SK-N-SH treated with all-trans-retinoic acid at 6 μM for 48 hours (cell line): ENCODE data around the gene GMEB2.

Source experiments
- ATAC-seq: fragments of 200-7000 bp; cut with Tn5 transposase; 3 replicates; pipeline ENCODE4 v1.9.1; 2020; ENCODE audit warnings: mild to moderate bottlenecking, moderate library complexity
- ARNTL ChIP-seq: fragments of 450-650 bp; formaldehyde crosslinking; IDR thresholded peaks from 2 replicates; pipeline ENCODE4 v1.5.0; 2020; ENCODE audit warnings: low read depth, mild to moderate bottlenecking, moderate library complexity, borderline replicate concordance
- BACH2 ChIP-seq: fragments of 250-450 bp; sonication (Bioruptor Pico); IDR thresholded peaks from 2 replicates; pipeline ENCODE4 v1.9.0; 2021; ENCODE audit warnings: mild to moderate bottlenecking, borderline replicate concordance
- CSDC2 ChIP-seq: fragments of 250-450 bp; sonication (Bioruptor Pico); IDR thresholded peaks from 2 replicates; pipeline ENCODE4 v1.5.0; 2020; ENCODE audit warnings: mild to moderate bottlenecking, moderate library complexity
- CSRNP3 ChIP-seq: fragments of 250-450 bp; sonication (Bioruptor Pico); IDR thresholded peaks from 2 replicates; pipeline ENCODE4 v1.5.1; 2021; ENCODE audit warnings: mild to moderate bottlenecking, moderate library complexity
- ESRRG ChIP-seq: fragments of 250-450 bp; sonication (Bioruptor Pico); IDR thresholded peaks from 2 replicates; pipeline ENCODE4 v1.6.1; 2021; ENCODE audit warnings: mild to moderate bottlenecking
- GLIS3 ChIP-seq: fragments of 250-450 bp; sonication (Bioruptor Pico); IDR thresholded peaks from 2 replicates; pipeline ENCODE4 v1.5.0; 2020; ENCODE audit warnings: mild to moderate bottlenecking, moderate library complexity
- ISL1 ChIP-seq: fragments of 250-450 bp; sonication (Bioruptor Pico); IDR thresholded peaks from 2 replicates; pipeline ENCODE4 v2.1.2; 2022; ENCODE audit warnings: mild to moderate bottlenecking, moderate library complexity
- OSR1 ChIP-seq: fragments of 250-450 bp; sonication (Bioruptor Pico); IDR thresholded peaks from 2 replicates; pipeline ENCODE4 v1.8.0; 2022; ENCODE audit warnings: moderate library complexity, mild to moderate bottlenecking, inconsistent platforms
- PPARA ChIP-seq: fragments of 250-450 bp; sonication (Bioruptor Pico); IDR thresholded peaks from 2 replicates; pipeline ENCODE4 v1.5.0; 2020; ENCODE audit warnings: mild to moderate bottlenecking, borderline replicate concordance
- SNAI2 ChIP-seq: fragments of 250-450 bp; sonication (Bioruptor Pico); IDR thresholded peaks from 2 replicates; pipeline ENCODE4 v1.5.0; 2020; ENCODE audit warnings: mild to moderate bottlenecking, moderate library complexity
- TOX ChIP-seq: fragments of 250-450 bp; sonication (Bioruptor Pico); IDR thresholded peaks from 2 replicates; pipeline ENCODE4 v1.8.0; 2021; ENCODE audit warnings: mild to moderate bottlenecking, moderate library complexity, borderline replicate concordance
- TSHZ2 ChIP-seq: fragments of 250-450 bp; sonication (Bioruptor Pico); IDR thresholded peaks from 2 replicates; pipeline ENCODE4 v1.5.0; 2020; ENCODE audit warnings: mild to moderate bottlenecking, moderate library complexity
- ZC3H10 ChIP-seq: fragments of 250-450 bp; sonication (Bioruptor Pico); IDR thresholded peaks from 2 replicates; pipeline ENCODE4 v1.5.1; 2021; ENCODE audit warnings: mild to moderate bottlenecking, moderate library complexity
- ZFP3 ChIP-seq: fragments of 250-450 bp; sonication (Bioruptor Pico); IDR thresholded peaks from 2 replicates; pipeline ENCODE4 v1.5.0; 2020; ENCODE audit warnings: mild to moderate bottlenecking, moderate library complexity
- ZFP30 ChIP-seq: fragments of 450-650 bp; formaldehyde crosslinking; IDR thresholded peaks from 2 replicates; pipeline ENCODE4 v1.5.0; 2022; ENCODE audit warnings: mild to moderate bottlenecking, moderate library complexity
- ZNF565 ChIP-seq: fragments of 450-650 bp; formaldehyde crosslinking; conservative IDR thresholded peaks from 2 replicates; pipeline ENCODE4 v1.5.0; 2020; ENCODE audit warnings: low read depth, mild to moderate bottlenecking, moderate library complexity
- ZNF70 ChIP-seq: fragments of 450-650 bp; formaldehyde crosslinking; IDR thresholded peaks from 2 replicates; pipeline ENCODE4 v1.5.0; 2020; ENCODE audit warnings: mild to moderate bottlenecking, moderate library complexity
- ZNF8 ChIP-seq: fragments of 450-650 bp; formaldehyde crosslinking; IDR thresholded peaks from 2 replicates; pipeline ENCODE4 v1.5.0; 2020; ENCODE audit warnings: mild to moderate bottlenecking, moderate library complexity
- TF ChIP-seq, protein P1 (sequence below): fragments of 250-450 bp; sonication (Bioruptor Pico); IDR thresholded peaks from 2 replicates; pipeline ENCODE4 v1.8.0; 2020; ENCODE audit warnings: mild to moderate bottlenecking, moderate library complexity, borderline replicate concordance
- TF ChIP-seq, protein P2 (sequence below): fragments of 250-450 bp; sonication (Bioruptor Pico); IDR thresholded peaks from 2 replicates; pipeline ENCODE4 v1.5.1; 2020; ENCODE audit warnings: low read depth, mild to moderate bottlenecking, moderate library complexity
- TF ChIP-seq, protein P3 (sequence below): fragments of 250-450 bp; sonication (Bioruptor Pico); IDR thresholded peaks from 2 replicates; pipeline ENCODE4 v1.8.0; 2021; ENCODE audit warnings: low read depth, mild to moderate bottlenecking, moderate library complexity, borderline replicate concordance

GMEB2 gene

DNA sequence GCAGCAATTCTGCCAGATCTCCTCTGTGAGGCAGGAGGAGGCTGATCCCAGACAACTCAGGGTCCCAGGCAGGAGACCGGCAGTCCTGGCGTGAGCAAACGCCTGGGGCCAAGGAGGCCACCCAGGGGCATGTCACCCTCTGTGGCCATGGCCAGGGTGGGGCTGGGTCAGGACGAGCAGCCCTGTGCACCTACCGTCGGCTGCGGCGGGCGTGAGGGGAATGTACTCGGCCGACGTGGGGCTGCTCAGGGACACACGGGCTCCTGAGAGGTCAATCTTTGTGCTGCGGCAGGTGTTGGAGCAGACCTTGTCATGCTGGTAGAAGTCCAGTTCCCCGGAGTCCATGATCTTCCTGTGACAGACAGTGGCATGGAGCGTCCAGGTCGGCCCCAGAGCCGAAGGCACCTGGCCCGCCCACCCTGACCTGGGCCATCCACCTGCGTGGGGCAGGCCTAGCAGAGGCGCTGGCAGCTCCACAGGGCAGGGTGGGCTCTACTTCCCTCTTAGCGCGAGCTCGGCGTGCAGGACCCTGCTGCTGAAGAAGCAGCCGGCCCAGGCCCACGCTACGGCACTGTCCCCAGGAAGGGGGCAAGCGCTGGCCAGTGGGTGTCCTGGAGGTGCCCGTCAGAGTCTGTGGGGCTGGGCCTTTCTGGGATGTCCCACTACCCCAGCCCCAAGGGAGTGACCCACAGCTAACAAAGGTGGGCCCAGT lies 31.3 kb downstream of the GMEB2 start (continued):
- TF ChIP-seq PPARA (no peak), TOX (CRISPR knock-in tag) (no peak), OSR1 (no peak)
- TF ChIP-seq, protein P1, sequence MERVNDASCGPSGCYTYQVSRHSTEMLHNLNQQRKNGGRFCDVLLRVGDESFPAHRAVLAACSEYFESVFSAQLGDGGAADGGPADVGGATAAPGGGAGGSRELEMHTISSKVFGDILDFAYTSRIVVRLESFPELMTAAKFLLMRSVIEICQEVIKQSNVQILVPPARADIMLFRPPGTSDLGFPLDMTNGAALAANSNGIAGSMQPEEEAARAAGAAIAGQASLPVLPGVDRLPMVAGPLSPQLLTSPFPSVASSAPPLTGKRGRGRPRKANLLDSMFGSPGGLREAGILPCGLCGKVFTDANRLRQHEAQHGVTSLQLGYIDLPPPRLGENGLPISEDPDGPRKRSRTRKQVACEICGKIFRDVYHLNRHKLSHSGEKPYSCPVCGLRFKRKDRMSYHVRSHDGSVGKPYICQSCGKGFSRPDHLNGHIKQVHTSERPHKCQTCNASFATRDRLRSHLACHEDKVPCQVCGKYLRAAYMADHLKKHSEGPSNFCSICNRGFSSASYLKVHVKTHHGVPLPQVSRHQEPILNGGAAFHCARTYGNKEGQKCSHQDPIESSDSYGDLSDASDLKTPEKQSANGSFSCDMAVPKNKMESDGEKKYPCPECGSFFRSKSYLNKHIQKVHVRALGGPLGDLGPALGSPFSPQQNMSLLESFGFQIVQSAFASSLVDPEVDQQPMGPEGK (CRISPR knock-in tag) = no peak

- ATAC-seq = no peak; the same call in 2 of the 3 replicates
- TF ChIP-seq ZFP30 (CRISPR knock-in tag) (no peak), ISL1 (CRISPR knock-in tag) (no peak), OSR1 (no peak), SNAI2 (no peak), GLIS3 (no peak), ZFP3 (CRISPR knock-in tag) (no peak), ZNF8 (no peak), ESRRG (CRISPR knock-in tag) (no peak), ZC3H10 (CRISPR knock-in tag) (no peak), ZNF70 (CRISPR knock-in tag) (no peak), CSRNP3 (no peak), ARNTL (CRISPR knock-in tag) (no peak), PPARA (no peak), ZNF565 (CRISPR knock-in tag) (no peak), TSHZ2 (CRISPR knock-in tag) (no peak), CSDC2 (CRISPR knock-in tag) (no peak), BACH2 (CRISPR knock-in tag) (no peak)
- TF ChIP-seq, protein P2, sequence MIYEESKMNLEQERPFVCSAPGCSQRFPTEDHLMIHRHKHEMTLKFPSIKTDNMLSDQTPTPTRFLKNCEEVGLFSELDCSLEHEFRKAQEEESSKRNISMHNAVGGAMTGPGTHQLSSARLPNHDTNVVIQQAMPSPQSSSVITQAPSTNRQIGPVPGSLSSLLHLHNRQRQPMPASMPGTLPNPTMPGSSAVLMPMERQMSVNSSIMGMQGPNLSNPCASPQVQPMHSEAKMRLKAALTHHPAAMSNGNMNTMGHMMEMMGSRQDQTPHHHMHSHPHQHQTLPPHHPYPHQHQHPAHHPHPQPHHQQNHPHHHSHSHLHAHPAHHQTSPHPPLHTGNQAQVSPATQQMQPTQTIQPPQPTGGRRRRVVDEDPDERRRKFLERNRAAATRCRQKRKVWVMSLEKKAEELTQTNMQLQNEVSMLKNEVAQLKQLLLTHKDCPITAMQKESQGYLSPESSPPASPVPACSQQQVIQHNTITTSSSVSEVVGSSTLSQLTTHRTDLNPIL (CRISPR knock-in tag) = no peak
- TF ChIP-seq, protein P3, sequence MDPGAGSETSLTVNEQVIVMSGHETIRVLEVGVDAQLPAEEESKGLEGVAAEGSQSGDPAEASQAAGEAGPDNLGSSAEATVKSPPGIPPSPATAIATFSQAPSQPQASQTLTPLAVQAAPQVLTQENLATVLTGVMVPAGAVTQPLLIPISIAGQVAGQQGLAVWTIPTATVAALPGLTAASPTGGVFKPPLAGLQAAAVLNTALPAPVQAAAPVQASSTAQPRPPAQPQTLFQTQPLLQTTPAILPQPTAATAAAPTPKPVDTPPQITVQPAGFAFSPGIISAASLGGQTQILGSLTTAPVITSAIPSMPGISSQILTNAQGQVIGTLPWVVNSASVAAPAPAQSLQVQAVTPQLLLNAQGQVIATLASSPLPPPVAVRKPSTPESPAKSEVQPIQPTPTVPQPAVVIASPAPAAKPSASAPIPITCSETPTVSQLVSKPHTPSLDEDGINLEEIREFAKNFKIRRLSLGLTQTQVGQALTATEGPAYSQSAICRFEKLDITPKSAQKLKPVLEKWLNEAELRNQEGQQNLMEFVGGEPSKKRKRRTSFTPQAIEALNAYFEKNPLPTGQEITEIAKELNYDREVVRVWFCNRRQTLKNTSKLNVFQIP (CRISPR knock-in tag) = no peak
- TF ChIP-seq, protein P1 (CRISPR knock-in tag) = no peak
- TF ChIP-seq, all 23 proteins: peak for 0
These were observed 32.8 kb downstream of the GMEB2 start for GRCh38 chr20:63594043-63594561.
